HG03565 (cell line): ENCODE data around the gene BMF.
A peak's percentile ranks its signal among the peaks of the same experiment; 100 is the strongest.
"Not testable (repeated sequence)": the region's sequence is repeated elsewhere in the genome, so short reads cannot be mapped to it uniquely, and the experiment has no call there.

Source experiments
- ATAC-seq: cut with Tn5 transposase; IDR thresholded peaks from one replicate; pipeline ENCODE4 v1.9.1; 2021; ENCODE audit warnings: mild to moderate bottlenecking, moderate library complexity; ENCODE audit not compliant: unreplicated experiment

BMF gene, protein sequence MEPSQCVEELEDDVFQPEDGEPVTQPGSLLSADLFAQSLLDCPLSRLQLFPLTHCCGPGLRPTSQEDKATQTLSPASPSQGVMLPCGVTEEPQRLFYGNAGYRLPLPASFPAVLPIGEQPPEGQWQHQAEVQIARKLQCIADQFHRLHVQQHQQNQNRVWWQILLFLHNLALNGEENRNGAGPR

GRCh38 chr15:40108855-40109735 is at the start of gene BMF:
TSS of gene BMF (minus strand) at chr15:40108879. CDS start at chr15:40106086, 2,793 bp downstream.
- ATAC-seq = peak; percentile 46

DNA sequence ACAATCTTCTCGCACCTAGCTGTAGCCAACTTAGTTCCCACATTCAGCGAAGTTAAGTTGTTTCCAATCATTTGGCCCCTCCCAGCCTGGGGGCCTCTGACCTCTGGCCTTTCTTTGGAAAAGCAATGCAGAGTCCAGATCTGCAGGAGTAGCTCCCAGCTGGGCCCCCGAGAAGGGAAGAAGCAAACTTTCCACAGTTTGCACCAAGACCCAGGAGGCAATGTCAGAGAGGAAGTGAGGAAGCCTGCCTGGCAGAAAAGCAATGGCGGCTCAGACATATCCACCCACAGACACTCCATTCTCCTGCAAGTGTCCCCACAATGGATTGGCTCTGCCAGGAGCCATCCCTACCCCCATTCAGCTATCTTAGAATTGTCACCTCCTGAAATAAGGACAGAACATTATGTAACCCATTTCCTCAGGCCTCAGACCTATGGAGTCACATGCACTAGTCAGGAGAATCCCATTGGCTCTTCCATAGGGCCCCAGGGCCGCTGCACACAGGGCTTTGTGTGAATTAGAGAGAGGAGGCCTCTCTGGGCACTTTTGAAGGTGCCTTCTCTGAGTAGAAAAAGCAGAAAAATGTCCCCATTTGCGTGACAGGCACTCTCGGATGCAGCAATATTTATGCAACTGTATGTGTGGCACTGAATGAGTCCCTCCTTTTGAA is 49.2 kb upstream of the BMF start:
- no peak for ATAC-seq

DNA sequence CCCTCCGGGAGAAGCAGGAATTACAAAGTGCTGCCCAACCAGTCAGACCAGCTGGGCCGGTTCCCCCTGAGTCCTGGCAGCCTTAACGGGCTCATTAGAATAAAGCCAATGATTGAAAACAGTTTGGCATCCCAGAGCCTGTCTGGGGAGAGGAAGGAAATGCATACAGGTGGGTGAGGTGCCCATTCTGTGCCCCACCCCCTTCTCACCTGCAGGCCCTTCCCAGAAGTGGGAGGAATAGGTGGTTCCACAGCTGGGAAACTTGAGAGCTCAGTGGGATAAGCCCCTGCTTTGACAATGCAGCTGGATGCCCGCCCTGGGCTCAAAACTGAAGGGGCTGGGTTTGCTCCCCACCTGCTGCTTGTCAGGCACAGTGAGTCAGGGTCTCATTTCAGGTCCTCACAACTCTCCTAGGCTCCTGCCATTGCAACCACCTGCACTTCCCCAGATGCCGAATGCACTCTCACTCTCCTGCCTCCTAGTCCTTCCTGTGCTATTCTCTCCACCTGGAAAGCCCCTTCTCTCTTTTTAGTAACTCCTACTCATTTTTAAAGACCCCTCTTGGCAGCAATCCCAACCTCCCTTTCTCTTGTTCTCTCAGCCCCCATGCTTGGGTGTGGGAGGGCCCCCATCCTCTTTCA is 46.7 kb upstream of the BMF start:
- ATAC-seq = no peak

- ATAC-seq = not testable (repeated sequence)
These were observed 46.1 kb upstream of the BMF start for GRCh38 chr15:40154821-40155220.

- no peak for ATAC-seq
These were observed 43.3 kb upstream of the BMF start for GRCh38 chr15:40151991-40152390.

DNA sequence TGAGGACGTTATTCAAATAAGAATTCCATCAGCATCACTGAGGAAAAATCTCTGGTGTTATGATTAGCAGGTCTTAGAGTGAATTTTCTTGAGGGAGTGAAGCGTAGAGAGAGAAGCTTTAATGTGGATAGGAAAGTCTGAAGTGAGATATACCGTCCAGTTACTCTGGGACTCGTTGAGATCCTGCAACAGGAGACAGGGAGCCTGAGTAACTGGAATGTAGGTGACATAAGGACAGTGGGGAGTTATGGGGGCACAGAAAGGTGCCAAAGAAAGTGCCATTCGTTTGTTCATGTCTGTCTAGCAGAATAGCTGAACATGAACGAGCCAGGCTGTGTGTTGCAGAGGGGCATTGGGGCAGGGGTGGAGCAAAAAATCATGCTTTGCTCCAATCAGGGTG is 42.8 kb upstream of the BMF start:
- no peak for ATAC-seq

- ATAC-seq = no peak
These were observed 41.7 kb upstream of the BMF start for GRCh38 chr15:40150163-40150925.

DNA sequence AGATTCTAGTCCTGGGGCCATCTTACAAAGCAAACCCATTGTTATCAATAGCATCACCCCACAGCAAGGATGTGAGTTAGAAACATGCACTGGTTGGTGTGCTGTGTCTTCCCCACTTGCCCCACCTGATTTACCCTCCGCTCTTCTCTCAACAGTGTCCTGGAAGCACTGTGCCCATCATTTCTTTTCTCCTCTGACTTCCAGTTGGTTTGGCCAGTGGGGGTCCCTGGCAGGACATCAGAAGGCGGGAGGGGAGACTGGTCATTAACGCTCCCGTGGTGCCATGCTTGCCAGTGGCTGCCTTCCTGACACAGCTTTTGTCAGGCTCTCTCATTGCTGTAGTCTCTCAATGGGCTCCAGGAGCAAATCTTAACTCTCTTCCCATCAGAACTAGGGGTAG is 40.7 kb upstream of the BMF start:
- no peak for ATAC-seq

- no peak for ATAC-seq
These were observed 37.4 kb upstream of the BMF start for GRCh38 chr15:40146037-40146436.

GRCh38 chr15:40142428-40142827 is 33.7 kb upstream of the BMF start:
- ATAC-seq = no peak

DNA sequence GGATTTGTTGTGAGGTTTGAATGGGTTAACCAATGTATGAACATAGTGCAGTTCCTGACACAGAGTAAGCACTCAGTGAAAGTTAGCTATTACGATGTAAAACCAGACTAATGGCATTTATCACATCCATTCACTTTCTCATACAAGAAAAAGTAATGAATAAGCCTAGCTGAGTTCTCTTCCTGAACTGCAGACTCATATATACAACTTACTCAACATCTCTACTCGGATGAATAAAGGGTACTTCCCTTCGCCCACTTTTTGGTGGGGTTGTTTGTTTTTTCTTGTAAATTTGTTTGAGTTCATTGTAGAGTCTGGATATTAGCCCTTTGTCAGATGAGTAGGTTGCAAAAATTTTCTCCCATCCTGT is 29.5 kb upstream of the BMF start:
- ATAC-seq = not testable (repeated sequence)

DNA sequence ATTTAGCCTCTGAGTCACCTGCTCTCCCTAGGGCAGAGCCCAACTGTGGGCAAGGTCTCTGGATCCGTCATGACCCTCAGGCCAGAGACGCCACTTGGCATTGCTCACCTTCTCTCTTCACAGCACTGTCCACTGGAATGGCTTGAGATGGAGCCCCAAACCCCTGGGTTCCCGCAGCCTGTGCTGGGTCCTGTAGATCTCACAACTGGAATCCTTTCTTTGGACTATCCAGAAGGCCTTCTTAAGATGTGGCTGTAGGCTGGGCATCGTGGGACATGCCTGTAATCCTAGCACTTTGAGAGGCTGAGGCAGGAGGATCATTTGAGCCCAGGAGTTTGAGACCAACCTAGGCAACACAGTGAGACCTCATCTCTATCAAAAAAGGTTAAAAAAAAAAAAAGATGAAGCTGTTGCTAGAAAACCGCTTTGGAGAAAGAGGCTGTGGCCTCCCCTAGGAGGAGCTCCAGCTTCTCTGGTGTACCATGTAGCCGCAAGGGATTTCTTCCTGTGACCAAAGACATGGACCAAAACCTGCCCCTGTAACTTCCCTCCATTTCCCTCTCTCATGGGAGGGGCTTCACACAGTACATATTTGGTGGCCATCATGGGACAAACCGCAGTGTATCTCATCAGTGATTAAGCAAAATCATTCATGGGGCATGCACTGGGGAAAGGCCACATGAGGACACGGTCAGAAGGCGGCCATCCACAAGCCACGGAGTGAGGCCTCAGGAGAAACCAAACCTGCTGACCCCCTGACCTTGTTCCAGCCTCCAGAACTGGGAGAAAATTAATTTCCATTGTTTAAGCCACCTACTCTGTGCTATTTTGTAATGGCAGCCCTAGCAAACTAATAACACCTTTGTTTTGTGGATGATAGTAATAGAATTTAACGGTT is 28.9 kb upstream of the BMF start:
- no peak for ATAC-seq

- no peak for ATAC-seq
These were observed 28.0 kb upstream of the BMF start for GRCh38 chr15:40136470-40137302.

GRCh38 chr15:40135846-40136450 is 27.3 kb upstream of the BMF start:
- not testable (repeated sequence) for ATAC-seq

- no peak for ATAC-seq
These were observed 26.2 kb upstream of the BMF start for GRCh38 chr15:40134885-40135284.

- no peak for ATAC-seq
These were observed 24.9 kb upstream of the BMF start for GRCh38 chr15:40133544-40133943.

GRCh38 chr15:40130799-40131502 is 22.3 kb upstream of the BMF start:
- no peak for ATAC-seq

- no peak for ATAC-seq
These were observed 21.4 kb upstream of the BMF start for GRCh38 chr15:40130118-40130517.
